GM12878 (cell line): ENCODE results near the gene RFC4.

Experiments used
- CHD2 ChIP-seq: IDR thresholded peaks from 2 replicates; pipeline ENCODE4 v1.6.1; 2011; ENCODE audit warnings: low read depth, low read length, improper control_type of control experiment, borderline replicate concordance
- EZH2 ChIP-seq: IDR thresholded peaks from 2 replicates; pipeline ENCODE4 v1.6.1; 2012; ENCODE audit warnings: low read depth, mild to moderate bottlenecking, control low read depth, inconsistent platforms, low read length, borderline replicate concordance; ENCODE audit not compliant: control insufficient read depth
- NFXL1 ChIP-seq: fragments of 450-650 bp; IDR thresholded peaks from 2 replicates; pipeline ENCODE4 v1.6.1; 2017; ENCODE audit warnings: antibody characterized with exemption, mild to moderate bottlenecking, borderline replicate concordance
- PAX5 ChIP-seq: IDR thresholded peaks from 2 replicates; pipeline ENCODE4 v1.6.1; 2011; ENCODE audit warnings: low read depth, low read length, borderline replicate concordance
- POLR2A ChIP-seq: IDR thresholded peaks from 2 replicates; pipeline ENCODE4 v1.6.1; 2011; ENCODE audit warnings: low read depth, mild to moderate bottlenecking, low read length
- POLR2AphosphoS5 ChIP-seq: IDR thresholded peaks from 2 replicates; pipeline ENCODE4 v1.6.1; 2011; ENCODE audit warnings: mild to moderate bottlenecking, low read length, inconsistent platforms
- SRF ChIP-seq, 2 experiments: IDR thresholded peaks; 2 replicates each; pipeline ENCODE4 v1.6.1; 2011; ENCODE audit warnings: low read depth in 2 of 2, low read length in 2 of 2, mild to moderate bottlenecking in 1 of 2, moderate library complexity in 1 of 2
- TCF3 ChIP-seq: IDR thresholded peaks from 2 replicates; pipeline ENCODE4 v1.6.1; 2012; ENCODE audit warnings: low read depth, mild to moderate bottlenecking, low read length, borderline replicate concordance; ENCODE audit not compliant: insufficient read depth
- ZNF217 ChIP-seq: fragments of 450-650 bp; IDR thresholded peaks from 2 replicates; pipeline ENCODE4 v1.6.1; 2017; ENCODE audit warnings: antibody characterized with exemption, mild to moderate bottlenecking
- TF ChIP-seq, protein P1 (sequence below): IDR thresholded peaks from 2 replicates; pipeline ENCODE4 v1.6.1; 2011; ENCODE audit warnings: low read depth, low read length, improper control_type of control experiment, borderline replicate concordance
- TF ChIP-seq, protein P2 (sequence below), 3 experiments: IDR thresholded peaks in 2 of 3; conservative IDR thresholded peaks in 1 of 3; 2 replicates each; pipeline ENCODE4 v1.5.1; 2011; ENCODE audit warnings: low read depth in 3 of 3, low read length in 3 of 3, mild to moderate bottlenecking in 3 of 3, control low read depth in 2 of 3, moderate library complexity in 2 of 3, inconsistent platforms in 1 of 3, mixed read lengths in 1 of 3; ENCODE audit not compliant: control insufficient read depth in 2 of 3, insufficient read depth in 1 of 3; ENCODE audit errors: extremely low read depth in 1 of 3
- TF ChIP-seq, protein P3 (sequence below): fragments of 450-650 bp; formaldehyde crosslinking; IDR thresholded peaks from 2 replicates; pipeline ENCODE4 v1.4.0; 2022; ENCODE audit warnings: mild to moderate bottlenecking, moderate library complexity

- TF ChIP-seq TCF3 (no peak), SRF (IDR thresholded peaks at IDR 0.05; ENCODE audit: low read depth in 2 of 2, low read length in 2 of 2) (no peak), PAX5 (no peak), CHD2 (no peak), POLR2A (no peak), NFXL1 (no peak), POLR2AphosphoS5 (no peak), EZH2 (no peak), ZNF217 (no peak)
- TF ChIP-seq, protein P1, sequence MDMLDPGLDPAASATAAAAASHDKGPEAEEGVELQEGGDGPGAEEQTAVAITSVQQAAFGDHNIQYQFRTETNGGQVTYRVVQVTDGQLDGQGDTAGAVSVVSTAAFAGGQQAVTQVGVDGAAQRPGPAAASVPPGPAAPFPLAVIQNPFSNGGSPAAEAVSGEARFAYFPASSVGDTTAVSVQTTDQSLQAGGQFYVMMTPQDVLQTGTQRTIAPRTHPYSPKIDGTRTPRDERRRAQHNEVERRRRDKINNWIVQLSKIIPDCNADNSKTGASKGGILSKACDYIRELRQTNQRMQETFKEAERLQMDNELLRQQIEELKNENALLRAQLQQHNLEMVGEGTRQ = no peak
- TF ChIP-seq, protein P2, sequence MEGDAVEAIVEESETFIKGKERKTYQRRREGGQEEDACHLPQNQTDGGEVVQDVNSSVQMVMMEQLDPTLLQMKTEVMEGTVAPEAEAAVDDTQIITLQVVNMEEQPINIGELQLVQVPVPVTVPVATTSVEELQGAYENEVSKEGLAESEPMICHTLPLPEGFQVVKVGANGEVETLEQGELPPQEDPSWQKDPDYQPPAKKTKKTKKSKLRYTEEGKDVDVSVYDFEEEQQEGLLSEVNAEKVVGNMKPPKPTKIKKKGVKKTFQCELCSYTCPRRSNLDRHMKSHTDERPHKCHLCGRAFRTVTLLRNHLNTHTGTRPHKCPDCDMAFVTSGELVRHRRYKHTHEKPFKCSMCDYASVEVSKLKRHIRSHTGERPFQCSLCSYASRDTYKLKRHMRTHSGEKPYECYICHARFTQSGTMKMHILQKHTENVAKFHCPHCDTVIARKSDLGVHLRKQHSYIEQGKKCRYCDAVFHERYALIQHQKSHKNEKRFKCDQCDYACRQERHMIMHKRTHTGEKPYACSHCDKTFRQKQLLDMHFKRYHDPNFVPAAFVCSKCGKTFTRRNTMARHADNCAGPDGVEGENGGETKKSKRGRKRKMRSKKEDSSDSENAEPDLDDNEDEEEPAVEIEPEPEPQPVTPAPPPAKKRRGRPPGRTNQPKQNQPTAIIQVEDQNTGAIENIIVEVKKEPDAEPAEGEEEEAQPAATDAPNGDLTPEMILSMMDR (IDR thresholded peaks at IDR 0.05 in 2 of 3, conservative IDR thresholded peaks at IDR 0.05 in 1 of 3; ENCODE audit: control insufficient read depth in 2 of 3, extremely low read depth in 1 of 3, insufficient read depth in 1 of 3, low read depth in 3 of 3, low read length in 3 of 3) = no peak
- TF ChIP-seq, protein P3, sequence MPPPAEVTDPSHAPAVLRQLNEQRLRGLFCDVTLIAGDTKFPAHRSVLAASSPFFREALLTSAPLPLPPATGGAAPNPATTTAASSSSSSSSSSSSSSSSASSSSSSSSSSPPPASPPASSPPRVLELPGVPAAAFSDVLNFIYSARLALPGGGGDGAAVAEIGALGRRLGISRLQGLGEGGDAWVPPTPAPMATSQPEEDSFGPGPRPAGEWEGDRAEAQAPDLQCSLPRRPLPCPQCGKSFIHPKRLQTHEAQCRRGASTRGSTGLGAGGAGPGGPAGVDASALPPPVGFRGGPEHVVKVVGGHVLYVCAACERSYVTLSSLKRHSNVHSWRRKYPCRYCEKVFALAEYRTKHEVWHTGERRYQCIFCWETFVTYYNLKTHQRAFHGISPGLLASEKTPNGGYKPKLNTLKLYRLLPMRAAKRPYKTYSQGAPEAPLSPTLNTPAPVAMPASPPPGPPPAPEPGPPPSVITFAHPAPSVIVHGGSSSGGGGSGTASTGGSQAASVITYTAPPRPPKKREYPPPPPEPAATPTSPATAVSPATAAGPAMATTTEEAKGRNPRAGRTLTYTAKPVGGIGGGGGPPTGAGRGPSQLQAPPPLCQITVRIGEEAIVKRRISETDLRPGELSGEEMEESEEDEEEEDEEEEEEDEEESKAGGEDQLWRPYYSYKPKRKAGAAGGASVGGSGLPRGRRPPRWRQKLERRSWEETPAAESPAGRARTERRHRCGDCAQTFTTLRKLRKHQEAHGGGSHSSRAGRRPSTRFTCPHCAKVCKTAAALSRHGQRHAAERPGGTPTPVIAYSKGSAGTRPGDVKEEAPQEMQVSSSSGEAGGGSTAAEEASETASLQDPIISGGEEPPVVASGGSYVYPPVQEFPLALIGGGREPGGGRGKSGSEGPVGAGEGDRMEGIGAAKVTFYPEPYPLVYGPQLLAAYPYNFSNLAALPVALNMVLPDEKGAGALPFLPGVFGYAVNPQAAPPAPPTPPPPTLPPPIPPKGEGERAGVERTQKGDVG (CRISPR knock-in tag) = no peak
These were observed 33.8 kb upstream of the RFC4 start for GRCh38 chr3:186839874-186840641.
